Epidermal melanocyte (primary cell): ENCODE results near the gene SPP1.

Source experiments
- DNase-seq: peaks from one replicate; pipeline ENCODE4 v3.0.0; 2011; ENCODE audit warnings: low spot score; ENCODE audit not compliant: insufficient read length

Gene SPP1

GRCh38 chr4:87953826-87954225 lies 21.7 kb upstream of the SPP1 start:
- DNase-seq: no peak

DNA sequence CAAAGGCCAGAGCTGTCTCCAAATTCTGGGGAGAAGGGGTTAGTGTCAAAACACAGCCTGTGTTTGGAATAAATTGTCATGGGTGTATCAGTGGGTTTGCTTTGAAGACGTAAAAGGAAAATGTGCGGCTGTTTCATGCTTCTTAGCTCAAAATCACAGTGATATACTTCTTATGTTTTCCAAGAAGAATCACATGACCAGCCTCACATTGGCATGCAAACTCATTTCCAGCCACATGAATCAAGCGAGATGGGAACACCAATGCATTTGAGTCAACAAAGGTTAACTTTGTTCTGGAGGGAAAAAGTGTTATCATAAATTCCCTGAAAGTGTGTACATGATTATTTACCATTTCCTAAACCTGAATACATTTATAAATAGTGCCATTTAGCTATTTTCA lies 19.0 kb upstream of the SPP1 start:
- DNase-seq: no peak

DNA sequence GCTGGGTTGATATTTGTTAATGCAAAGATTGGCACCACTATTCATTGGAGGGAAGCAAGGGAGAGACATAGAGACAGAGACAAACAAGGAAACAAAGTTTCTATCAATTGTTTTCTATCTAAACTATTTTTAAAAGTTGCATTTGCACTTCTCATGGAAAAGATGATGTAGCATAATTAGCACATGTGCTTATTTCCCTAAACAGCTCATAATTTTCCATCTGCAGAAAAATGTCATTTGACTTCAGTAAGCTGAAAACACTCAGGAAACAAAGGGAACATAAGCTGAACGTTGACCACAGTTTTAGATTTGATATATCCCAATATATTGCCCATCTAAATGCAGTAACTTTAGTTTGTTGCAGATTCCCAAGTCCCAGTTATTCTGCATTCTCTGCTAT lies 18.5 kb upstream of the SPP1 start:
- DNase-seq: no peak

DNA sequence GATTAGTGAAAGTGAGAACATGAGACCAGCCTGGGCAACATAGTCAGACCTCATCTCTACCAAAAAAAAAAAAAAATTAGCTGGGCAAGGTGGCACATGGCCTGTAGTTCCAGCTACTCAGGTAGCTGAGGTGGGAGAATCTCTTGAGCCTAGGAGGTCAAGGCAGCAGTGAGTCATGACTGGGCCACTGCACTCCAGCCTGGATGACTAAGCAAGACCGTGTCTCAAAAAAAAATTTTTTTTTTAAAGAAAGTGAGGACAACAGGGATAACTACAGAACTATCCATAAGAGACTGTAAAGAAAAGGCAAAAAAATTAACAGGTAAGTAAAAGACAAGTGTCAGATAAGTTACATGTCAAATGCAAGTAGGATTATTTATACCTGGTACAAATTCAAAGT lies 13.5 kb upstream of the SPP1 start:
- no peak for DNase-seq

DNA sequence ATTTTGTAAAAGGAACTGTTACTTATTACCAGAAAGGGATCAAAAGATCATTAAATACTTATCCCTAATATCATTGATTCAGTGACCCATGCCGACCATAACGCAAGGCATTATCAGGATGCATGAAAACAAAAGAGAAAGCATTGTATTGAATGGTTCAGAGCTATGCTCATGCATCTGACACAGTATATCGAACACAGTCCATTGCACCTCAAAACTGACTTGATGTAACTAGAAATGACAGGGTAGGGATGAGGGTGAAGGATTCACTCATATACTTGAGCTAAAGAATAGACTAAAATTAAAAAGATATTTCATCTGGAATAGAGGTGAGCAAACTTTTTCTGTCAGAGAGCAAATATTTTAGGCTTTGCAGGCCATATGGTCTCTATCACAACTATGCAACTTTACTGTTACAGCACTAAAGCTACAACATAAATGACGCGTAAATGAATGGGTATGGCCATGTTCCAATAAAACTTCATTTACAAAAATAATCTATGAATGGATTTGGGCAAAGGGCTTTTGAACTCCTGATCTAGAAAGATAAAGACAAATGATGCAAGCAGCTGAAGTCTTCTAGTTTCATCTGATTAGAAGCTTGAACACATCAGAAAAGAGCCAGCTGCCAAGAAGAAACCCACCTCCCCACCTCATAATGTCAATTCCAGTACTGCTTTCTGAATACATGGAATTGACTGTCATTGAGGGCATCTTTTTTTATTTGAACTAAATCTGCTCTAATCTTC lies 12.9 kb upstream of the SPP1 start:
- no peak for DNase-seq

GRCh38 chr4:87965501-87965975 lies 10.0 kb upstream of the SPP1 start:
- DNase-seq: no peak

DNA sequence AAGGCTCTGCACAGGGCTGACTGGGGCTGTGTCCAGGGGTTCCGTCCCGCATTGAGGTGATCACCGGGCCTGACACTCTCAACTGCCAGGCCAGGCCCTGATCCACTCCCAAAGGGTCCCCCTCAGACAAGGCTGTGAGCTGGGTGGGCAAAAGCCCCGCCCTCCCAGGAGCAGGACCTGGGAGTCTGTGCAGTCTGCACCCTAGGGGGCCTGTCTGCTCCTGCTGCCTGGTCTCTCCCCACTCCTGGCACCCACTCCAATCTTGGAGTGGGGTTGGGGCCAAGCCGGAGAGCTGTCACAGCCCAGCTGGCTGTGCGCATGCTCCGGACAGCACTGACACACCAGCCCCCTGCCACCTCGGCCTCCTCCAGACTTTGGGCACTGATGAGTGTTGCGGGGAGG lies 9.4 kb upstream of the SPP1 start:
- DNase-seq: no peak

GRCh38 chr4:87967193-87967592 lies 8.3 kb upstream of the SPP1 start:
- DNase-seq: no peak

- DNase-seq: no peak
Observed at GRCh38 chr4:87970121-87970520, 5.4 kb upstream of the SPP1 start.

DNA sequence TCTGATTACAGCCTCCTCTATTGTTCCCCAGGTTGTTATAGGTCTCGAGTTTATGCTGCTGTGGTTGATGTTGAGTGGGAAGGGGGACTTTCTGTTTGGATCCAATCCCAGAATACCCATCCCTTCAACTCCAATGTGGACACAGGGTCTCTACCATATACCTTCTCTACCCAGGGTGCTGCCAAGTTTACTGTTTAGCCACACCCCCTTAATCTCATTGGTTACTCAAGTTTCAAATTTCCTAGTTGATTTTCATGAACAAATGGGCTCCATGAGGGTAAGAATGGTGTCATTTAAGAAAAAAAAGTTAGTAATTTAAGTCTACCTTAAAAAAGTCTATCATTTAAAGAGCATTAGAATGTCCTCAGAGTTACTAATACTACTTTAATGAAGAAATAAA lies 3.6 kb upstream of the SPP1 start:
- no peak for DNase-seq

DNA sequence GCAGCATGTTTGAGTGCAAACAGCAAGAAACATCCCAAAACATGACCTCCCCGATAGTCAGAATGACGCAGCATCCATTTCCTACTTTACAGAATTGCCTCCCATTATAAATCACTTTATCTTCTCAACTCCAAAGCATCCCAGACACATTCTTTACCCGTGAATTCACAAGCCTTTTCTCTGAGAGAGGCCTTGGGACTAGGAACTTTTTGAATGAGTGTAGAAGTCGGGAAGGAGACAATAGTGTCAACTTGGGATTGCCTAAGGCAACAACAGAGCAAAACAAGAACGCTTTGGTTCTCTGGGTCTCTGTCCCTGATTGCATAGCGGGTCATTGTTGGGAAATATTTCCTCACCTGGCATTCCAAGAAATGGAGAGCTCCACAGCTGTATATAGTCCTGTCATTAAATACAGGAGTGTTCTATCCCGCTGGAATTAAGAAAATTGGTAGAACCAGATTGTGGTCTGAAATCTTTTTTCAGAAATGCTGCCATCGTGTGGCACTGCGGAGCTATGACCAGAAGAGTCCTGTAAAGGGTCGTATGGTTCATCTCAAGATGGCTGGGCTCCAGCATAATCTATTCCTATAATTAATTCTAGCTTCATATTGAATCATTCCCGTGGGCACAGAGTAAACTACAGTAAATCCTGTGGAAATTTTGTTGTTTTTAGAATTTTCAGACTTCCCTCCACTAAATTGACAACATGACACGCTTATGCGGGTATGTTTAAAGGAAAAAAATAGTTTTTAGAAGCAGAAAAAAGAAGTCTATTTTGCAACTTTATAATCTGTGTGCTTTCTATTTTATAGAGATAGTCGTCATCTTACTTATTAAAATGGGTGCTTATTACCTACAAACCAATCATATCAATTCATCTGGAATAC lies 2.0 kb upstream of the SPP1 start:
- DNase-seq: no peak

DNA sequence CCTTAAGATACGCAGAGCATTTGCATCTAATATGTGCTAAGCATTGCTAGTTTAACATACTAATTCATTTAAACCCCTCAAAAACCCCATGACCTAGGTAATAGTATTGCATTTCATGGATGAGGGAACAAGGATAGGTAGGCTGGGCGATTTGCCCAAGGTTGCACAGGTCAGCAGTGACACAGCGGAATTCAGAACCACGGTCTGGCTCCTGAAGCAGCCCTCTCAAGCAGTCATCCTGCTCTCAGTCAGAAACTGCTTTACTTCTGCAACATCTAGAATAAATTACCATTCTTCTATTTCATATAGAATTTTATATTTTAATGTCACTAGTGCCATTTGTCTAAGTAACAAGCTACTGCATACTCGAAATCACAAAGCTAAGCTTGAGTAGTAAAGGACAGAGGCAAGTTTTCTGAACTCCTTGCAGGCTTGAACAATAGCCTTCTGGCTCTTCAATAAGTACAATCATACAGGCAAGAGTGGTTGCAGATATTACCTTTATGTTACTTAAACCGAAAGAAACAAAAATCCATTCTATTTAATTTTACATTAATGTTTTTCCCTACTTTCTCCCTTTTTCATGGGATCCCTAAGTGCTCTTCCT lies 555 bp upstream of the SPP1 start:
- no peak for DNase-seq

GRCh38 chr4:87977521-87978278 lies 2.2 kb downstream of the SPP1 start:
- no peak for DNase-seq

GRCh38 chr4:87978681-87979080 lies 3.2 kb downstream of the SPP1 start:
- DNase-seq: no peak

- DNase-seq: no peak
Observed at GRCh38 chr4:87979810-87980209, 4.3 kb downstream of the SPP1 start.

GRCh38 chr4:87981486-87981885 lies 6.0 kb downstream of the SPP1 start:
- DNase-seq: no peak

DNA sequence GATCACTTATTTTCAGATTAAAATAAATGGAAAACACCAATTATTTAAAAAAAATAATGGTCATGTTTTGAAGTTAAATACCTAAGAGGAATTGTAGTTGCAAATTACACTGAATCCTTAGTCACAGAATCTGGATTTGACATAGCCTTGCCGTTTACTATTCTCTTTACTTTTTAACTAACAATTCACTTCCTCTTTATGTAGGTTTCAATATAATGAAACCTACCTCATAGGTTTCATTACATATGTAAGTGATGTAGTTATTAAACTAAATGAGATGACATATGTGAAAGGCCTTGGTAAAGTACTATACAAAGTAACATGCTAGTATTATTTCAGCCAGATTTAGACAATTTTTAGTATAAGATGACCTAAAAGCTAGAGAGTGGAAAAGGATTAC lies 6.5 kb downstream of the SPP1 start:
- DNase-seq: no peak

GRCh38 chr4:87982446-87983010 lies 7.0 kb downstream of the SPP1 start:
- DNase-seq: no peak

DNA sequence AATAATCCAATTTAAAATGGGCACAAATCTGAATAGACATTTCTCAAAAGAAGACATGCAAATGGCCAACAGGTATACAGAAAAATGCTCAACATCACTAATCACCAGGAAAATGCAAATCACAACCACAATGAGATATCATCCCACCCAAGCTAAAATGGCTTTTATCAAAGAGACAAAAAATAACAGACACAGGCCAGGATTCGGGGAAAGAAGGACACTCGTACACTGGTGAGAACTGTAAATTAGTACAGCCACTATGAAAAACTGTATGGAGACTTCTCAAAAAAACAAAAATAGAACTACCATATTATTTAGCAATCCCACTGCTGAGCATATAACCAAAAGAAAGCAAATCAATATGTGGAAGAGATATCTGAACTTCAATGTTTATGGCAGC lies 8.5 kb downstream of the SPP1 start:
- DNase-seq: no peak

DNA sequence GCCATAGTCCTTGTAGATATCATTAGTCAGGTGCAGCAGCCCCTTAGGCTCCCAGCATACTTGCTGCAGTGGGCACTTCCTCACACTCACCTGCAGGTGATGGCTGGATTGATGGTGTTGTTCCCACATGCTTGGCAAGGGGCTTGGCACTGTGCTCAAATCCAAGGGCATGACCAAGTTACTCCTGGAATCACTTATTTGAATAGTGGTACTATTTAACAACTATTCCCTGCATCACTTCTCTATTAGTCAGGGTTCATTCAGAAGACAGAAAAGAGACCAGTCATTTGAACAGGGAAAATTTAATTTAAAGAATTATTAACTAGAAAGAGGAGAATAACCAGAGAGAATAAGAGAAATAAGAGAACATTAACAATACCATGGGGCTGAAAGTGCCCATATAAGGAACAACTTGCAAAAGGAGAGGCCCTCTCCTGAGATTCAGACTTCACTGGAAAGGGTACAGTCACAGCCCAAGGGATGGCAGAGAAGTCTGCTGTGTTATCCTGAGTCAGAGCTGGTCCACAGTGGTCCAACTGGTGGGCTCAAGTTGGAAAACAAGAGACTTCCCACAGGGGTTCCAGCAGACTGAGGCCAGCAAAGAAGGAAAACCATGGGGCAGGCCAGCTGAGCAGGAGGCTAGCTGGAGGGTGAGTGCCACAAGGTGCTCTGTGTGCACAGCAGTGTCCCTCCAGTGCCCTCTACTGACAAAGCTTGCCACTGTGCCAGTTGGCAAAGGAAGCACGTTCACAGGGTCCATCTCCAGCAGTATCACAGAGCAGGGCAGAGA lies 9.8 kb downstream of the SPP1 start:
- DNase-seq: no peak

GRCh38 chr4:87985887-87986200 lies 10.3 kb downstream of the SPP1 start:
- DNase-seq: no peak
